ENCODE data around the gene ATF3. TPM values are rescaled to one million over a fixed set of nuclear protein-coding genes. Genes with fewer than 3 reads are reported as not detected.

Gene ATF3
- 10 to 100 TPM; 35.4 to 41.3 TPM for total RNA-seq

- ChIA-PET POLR2A (interaction anchor here (0.5 to 3.4 kb wide), 29 partner anchors 9 to 573 kb away, joined by 3 to 35 read pairs (median 3); partner anchors contain the start of genes DTL, INTS7, NSL1 and TATDN3), CTCF (interaction anchor here (0.7 to 3.9 kb wide), 7 partner anchors 11 to 573 kb away, joined by 3 to 13 read pairs (median 4); partner anchors contain the start of genes DTL and INTS7)
- Mint-ChIP-seq H3K4me1 (ENCODE audit: low read depth) (peaks cover 49% of the 10 kb centered on the region), H3K9me3 (no peaks in the 10 kb centered on the region), H3K4me3 (peak within 1 kb of the TSS; percentile 90), H3K27ac (peak within 1 kb of the TSS; percentile 93), H3K36me3 (ENCODE audit: low read depth) (peaks cover 34% of the 10 kb centered on the region), H3K27me3 (peaks cover 42% of the 10 kb centered on the region)
- DNase-seq (peak; percentile 97), ATAC-seq (peak; percentile 90)
- TF ChIP-seq, protein P1, sequence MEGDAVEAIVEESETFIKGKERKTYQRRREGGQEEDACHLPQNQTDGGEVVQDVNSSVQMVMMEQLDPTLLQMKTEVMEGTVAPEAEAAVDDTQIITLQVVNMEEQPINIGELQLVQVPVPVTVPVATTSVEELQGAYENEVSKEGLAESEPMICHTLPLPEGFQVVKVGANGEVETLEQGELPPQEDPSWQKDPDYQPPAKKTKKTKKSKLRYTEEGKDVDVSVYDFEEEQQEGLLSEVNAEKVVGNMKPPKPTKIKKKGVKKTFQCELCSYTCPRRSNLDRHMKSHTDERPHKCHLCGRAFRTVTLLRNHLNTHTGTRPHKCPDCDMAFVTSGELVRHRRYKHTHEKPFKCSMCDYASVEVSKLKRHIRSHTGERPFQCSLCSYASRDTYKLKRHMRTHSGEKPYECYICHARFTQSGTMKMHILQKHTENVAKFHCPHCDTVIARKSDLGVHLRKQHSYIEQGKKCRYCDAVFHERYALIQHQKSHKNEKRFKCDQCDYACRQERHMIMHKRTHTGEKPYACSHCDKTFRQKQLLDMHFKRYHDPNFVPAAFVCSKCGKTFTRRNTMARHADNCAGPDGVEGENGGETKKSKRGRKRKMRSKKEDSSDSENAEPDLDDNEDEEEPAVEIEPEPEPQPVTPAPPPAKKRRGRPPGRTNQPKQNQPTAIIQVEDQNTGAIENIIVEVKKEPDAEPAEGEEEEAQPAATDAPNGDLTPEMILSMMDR (IDR thresholded peaks at IDR 0.05) = no peak
- intact Hi-C loops (cut with micrococcal nuclease) = loop anchor here (2.0 kb wide), 1 partner anchor 42 kb away; no protein-coding TSS in a partner anchor
Measured at GRCh38 chr1:212608392-212608958, at the start of gene ATF3. Gene ATF3 (plus strand): TSS chr1:212608761. CDS start chr1:212615022, 6,261 bp downstream.

- TF ChIP-seq, protein P1 (IDR thresholded peaks at IDR 0.05) = no peak
- H3K4me1 Mint-ChIP-seq (ENCODE audit: low read depth) = peaks cover 16% of the 10 kb centered on the region
- H3K4me3 Mint-ChIP-seq = no peak overlapping the region
- no peak for ATAC-seq
- intact Hi-C loops (cut with micrococcal nuclease) = loop anchor here (10.0 kb wide), 1 partner anchor 275 kb away; the partner anchor contains the start of gene PPP2R5A
- no peaks in the 10 kb centered on the region for H3K36me3 Mint-ChIP-seq (ENCODE audit: low read depth)
- peaks cover 5% of the 10 kb centered on the region for H3K9me3 Mint-ChIP-seq
- ChIA-PET CTCF (interaction anchor here (2.6 kb wide), 1 partner anchor 7 kb away, joined by 11 read pairs; no protein-coding TSS in a partner anchor), POLR2A (interaction anchor here (0.7 kb wide), 1 partner anchor 54 kb away, joined by 3 read pairs; no protein-coding TSS in a partner anchor)
- no peak overlapping the region for H3K27ac Mint-ChIP-seq
- no peak for DNase-seq
- peaks cover 8% of the 10 kb centered on the region for H3K27me3 Mint-ChIP-seq
Measured at GRCh38 chr1:212559929-212560328, 48.6 kb upstream of the ATF3 start.

- Mint-ChIP-seq H3K36me3 (ENCODE audit: low read depth) (no peaks in the 10 kb centered on the region), H3K27ac (no peak overlapping the region), H3K27me3 (peaks cover 6% of the 10 kb centered on the region), H3K9me3 (peaks cover 5% of the 10 kb centered on the region), H3K4me3 (no peak overlapping the region), H3K4me1 (ENCODE audit: low read depth) (peaks cover 26% of the 10 kb centered on the region)
- DNase-seq = no peak
- intact Hi-C loops (cut with micrococcal nuclease) = no loop called here
- TF ChIP-seq, protein P1 (IDR thresholded peaks at IDR 0.05) = no peak
- CTCF ChIA-PET = no interaction called here
- POLR2A ChIA-PET = interaction anchor here (1.0 kb wide), 1 partner anchor 47 kb away, joined by 3 read pairs; the partner anchor contains the start of gene ATF3
- ATAC-seq = no peak
Measured at GRCh38 chr1:212560933-212561460, 47.6 kb upstream of the ATF3 start.

- ATAC-seq (no peak), DNase-seq (no peak)
- Mint-ChIP-seq H3K27ac (no peak overlapping the region), H3K4me1 (ENCODE audit: low read depth) (peaks cover 32% of the 10 kb centered on the region), H3K27me3 (peaks cover 6% of the 10 kb centered on the region), H3K36me3 (ENCODE audit: low read depth) (no peaks in the 10 kb centered on the region), H3K9me3 (peaks cover 5% of the 10 kb centered on the region), H3K4me3 (no peak overlapping the region)
- POLR2A ChIA-PET = interaction anchor here (1.0 kb wide), 1 partner anchor 47 kb away, joined by 3 read pairs; the partner anchor contains the start of gene ATF3
- CTCF ChIA-PET = no interaction called here
- TF ChIP-seq, protein P1 (IDR thresholded peaks at IDR 0.05) = no peak
- intact Hi-C loops (cut with micrococcal nuclease) = no loop called here
Measured at GRCh38 chr1:212561501-212561931, 47.0 kb upstream of the ATF3 start.

DNA sequence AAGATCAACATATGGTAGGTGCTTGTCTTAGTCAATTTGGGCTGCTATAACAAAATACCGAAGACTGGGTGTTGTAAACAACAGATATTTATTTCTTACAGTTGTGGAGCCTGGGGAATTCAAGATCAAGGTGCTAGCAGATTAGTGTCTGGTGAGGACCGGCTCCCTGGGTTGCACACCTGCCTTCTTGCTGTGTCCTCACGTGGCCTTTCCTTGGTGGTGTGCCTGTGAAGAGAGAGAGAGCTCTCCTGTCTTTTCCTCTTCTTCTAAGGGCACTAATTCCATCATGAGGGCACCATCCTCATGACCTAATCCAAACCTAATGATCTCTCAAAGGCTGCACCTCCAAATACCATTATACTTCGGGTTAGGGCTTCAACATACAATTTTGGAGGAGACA lies 45.8 kb upstream of the ATF3 start:
- ChIA-PET CTCF (no interaction called here), POLR2A (no interaction called here)
- H3K4me1 Mint-ChIP-seq (ENCODE audit: low read depth) = peaks cover 44% of the 10 kb centered on the region
- peaks cover 5% of the 10 kb centered on the region for H3K9me3 Mint-ChIP-seq
- DNase-seq (no peak), ATAC-seq (no peak)
- H3K4me3 Mint-ChIP-seq = no peak overlapping the region
- H3K27ac Mint-ChIP-seq = no peak overlapping the region
- TF ChIP-seq, protein P1 (IDR thresholded peaks at IDR 0.05) = no peak
- H3K27me3 Mint-ChIP-seq = peaks cover 3% of the 10 kb centered on the region
- intact Hi-C loops (cut with micrococcal nuclease) = no loop called here
- no peaks in the 10 kb centered on the region for H3K36me3 Mint-ChIP-seq (ENCODE audit: low read depth)

All from activated CD8-positive, alpha-beta T cell treated with anti-CD3 and anti-CD28 coated beads for 36 hours (primary cell).